Measurements from ENCODE around the gene ZNF514. TPM values are rescaled to one million over a fixed set of nuclear protein-coding genes. Genes with fewer than 3 reads are reported as not detected.
A peak's percentile ranks its signal among the peaks of the same experiment; 100 is the strongest.
"Not testable (repeated sequence)": the region's sequence is repeated elsewhere in the genome, so short reads cannot be mapped to it uniquely, and the experiment has no call there.

ZNF514 gene
- total RNA-seq, result 10 to 100 TPM; 10.3 to 25.6 (median 18.1) TPM

GRCh38 chr2:95159690-95160449, at the start of gene ZNF514:
Gene ZNF514, minus strand, starts transcription at chr2:95159848. Its CDS starts 6,595 bp downstream, at chr2:95153253.
- ATAC-seq (replicated peaks in 6 of 8), result peak; percentile 77 to 90 (median 84)
- WGBS, 10 experiments, result 20 to 53% (median 48%) methylated on average over 1 to 12 of the region's 64 CpGs; no CpG with 5 or more reads in 6 of the 10 experiments
- Histone ChIP-seq H3K4me3 (peak within 1 kb of the TSS; percentile 54 to 75 (median 60)), H3K27ac (peak within 1 kb of the TSS; percentile 56 to 71), H3K4me1 (replicated peaks in 1 of 2) (peaks cover 9 to 15% of the 10 kb centered on the region in 2 donors)
- in situ Hi-C loops (cut with MboI; ENCODE audit: low pct_unique_long_range_greater_than_20kb in 2 of 9, low sequenced_read_pairs in 9 of 9, unreplicated experiment in 9 of 9), result no loop called here

- ATAC-seq (replicated peaks in 6 of 8), result no peak
- no peak overlapping the region for H3K27ac ChIP-seq
- peak overlapping the region; percentile 56 to 85 (median 63) for H3K4me3 ChIP-seq
- in situ Hi-C loops (cut with MboI; ENCODE audit: low pct_unique_long_range_greater_than_20kb in 2 of 9, low sequenced_read_pairs in 9 of 9, unreplicated experiment in 9 of 9), result no loop called here
- WGBS, 10 experiments, result 20 to 80% (median 55%) methylated on average over 2 to 6 of the region's 6 CpGs; no CpG with 5 or more reads in 1 of the 10 experiments
- peaks cover 8 to 15% of the 10 kb centered on the region in 2 donors for H3K4me1 ChIP-seq (replicated peaks in 1 of 2)
Observed at GRCh38 chr2:95208106-95208505, 48.5 kb upstream of the ZNF514 start.

GRCh38 chr2:95207111-95207961, 47.7 kb upstream of the ZNF514 start, which contains the start of gene ZNF892:
Gene ZNF892, plus strand, starts transcription at chr2:95207521. Its CDS starts 295 bp downstream, at chr2:95207816.
- H3K4me3 ChIP-seq, result peak within 1 kb of the TSS; percentile 56 to 85 (median 63)
- peak within 1 kb of the TSS; percentile 70 to 74 for H3K27ac ChIP-seq
- ATAC-seq (replicated peaks in 6 of 8), result peak; percentile 91 to 99 (median 98)
- WGBS, 10 experiments, result 0 to 3% (median 1%) methylated on average over 8 to 33 of the region's 74 CpGs; no CpG with 5 or more reads in 5 of the 10 experiments
- H3K4me1 ChIP-seq (replicated peaks in 1 of 2), result peaks cover 8 to 15% of the 10 kb centered on the region in 2 donors
- in situ Hi-C loops (cut with MboI; ENCODE audit: low pct_unique_long_range_greater_than_20kb in 2 of 9, low sequenced_read_pairs in 9 of 9, unreplicated experiment in 9 of 9), result no loop called here

- WGBS, 10 experiments, result 0 to 76% (median 13%) methylated on average over 3 to 10 of the region's 10 CpGs
- in situ Hi-C loops (cut with MboI; ENCODE audit: low pct_unique_long_range_greater_than_20kb in 2 of 9, low sequenced_read_pairs in 9 of 9, unreplicated experiment in 9 of 9), result no loop called here
- Histone ChIP-seq H3K27ac (no peak overlapping the region), H3K4me1 (replicated peaks in 1 of 2) (peaks cover 8 to 15% of the 10 kb centered on the region in 2 donors), H3K4me3 (peak overlapping the region; percentile 56 to 85 (median 63))
- ATAC-seq (replicated peaks in 6 of 8), result no peak
Observed at GRCh38 chr2:95206096-95206495, 46.4 kb upstream of the ZNF514 start.

DNA sequence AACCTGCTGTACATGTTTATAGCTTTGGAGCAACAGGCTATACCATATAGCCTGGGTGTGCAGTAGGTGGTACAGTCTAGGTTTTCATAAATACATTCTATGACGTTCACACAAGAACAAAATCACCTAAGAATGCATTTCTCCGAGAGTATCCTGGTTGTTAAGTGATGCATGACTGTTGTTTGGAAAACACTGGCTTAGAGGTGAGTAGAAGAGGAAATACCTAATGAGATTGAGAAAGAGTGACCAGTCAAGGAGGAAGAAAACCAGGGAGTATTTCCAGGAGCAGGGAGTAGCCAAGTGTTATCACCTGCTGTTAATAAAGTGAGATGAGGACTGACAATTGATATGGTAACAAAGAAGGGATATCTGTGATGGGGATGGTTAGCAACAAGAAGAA, 44.7 kb upstream of the ZNF514 start:
- no peak overlapping the region for H3K27ac ChIP-seq
- peaks cover 8 to 15% of the 10 kb centered on the region in 2 donors for H3K4me1 ChIP-seq (replicated peaks in 1 of 2)
- ATAC-seq (replicated peaks in 6 of 8), result no peak
- 56 to 100% (median 80%) methylated on average over 1 to 2 of the region's 2 CpGs; no CpG with 5 or more reads in 3 of the 10 experiments for WGBS, 10 experiments
- in situ Hi-C loops (cut with MboI; ENCODE audit: low pct_unique_long_range_greater_than_20kb in 2 of 9, low sequenced_read_pairs in 9 of 9, unreplicated experiment in 9 of 9), result no loop called here
- H3K4me3 ChIP-seq, result no peak overlapping the region

DNA sequence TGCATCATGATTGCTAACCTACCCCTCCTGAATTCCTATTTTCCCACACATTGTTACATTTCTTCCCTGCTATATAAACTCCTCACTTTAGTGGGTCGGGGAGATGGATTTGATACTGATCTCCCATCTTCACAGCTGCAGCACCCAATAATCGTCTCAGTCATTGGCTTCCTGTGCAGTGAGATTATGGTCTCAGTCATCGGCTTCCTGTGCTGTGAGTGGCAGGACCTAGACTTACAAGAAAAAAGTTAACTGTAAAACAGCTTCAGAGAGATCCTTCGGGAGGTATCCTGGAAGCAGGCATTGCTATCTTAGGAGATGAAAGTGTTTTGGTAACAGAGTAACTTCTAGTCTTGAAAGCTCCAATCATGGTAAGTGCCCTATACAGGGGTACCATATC, 44.3 kb upstream of the ZNF514 start:
- no peak for ATAC-seq (replicated peaks in 6 of 8)
- in situ Hi-C loops (cut with MboI; ENCODE audit: low pct_unique_long_range_greater_than_20kb in 2 of 9, low sequenced_read_pairs in 9 of 9, unreplicated experiment in 9 of 9), result no loop called here

DNA sequence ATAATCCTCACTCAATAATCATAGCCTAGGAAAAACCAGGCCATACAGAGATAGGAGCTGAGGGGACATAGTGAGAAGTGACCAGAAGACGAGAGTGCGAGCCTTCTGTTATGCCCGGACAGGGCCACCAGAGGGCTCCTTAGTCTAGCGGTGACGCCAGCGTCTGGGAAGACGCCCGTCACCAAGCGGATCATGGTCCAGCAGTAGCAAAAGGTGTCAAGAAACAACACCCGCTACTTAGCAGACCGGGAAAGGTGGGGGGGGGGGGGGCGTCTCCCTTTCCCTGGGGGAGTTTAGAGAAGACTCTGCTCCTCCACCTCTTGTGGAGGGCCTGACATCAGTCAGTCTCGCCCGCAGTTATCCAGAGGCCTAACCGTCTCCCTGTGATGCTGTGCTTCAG, 33.3 kb upstream of the ZNF514 start:
- in situ Hi-C loops (cut with MboI; ENCODE audit: low pct_unique_long_range_greater_than_20kb in 2 of 9, low sequenced_read_pairs in 9 of 9, unreplicated experiment in 9 of 9), result loop anchor here in 1 of 9 experiments (25.0 kb wide), 1 partner anchor 119 kb away; no protein-coding TSS in a partner anchor
- ATAC-seq (replicated peaks in 6 of 8), result not testable (repeated sequence)

More for the DNA sequence above, 44.3 kb upstream of the ZNF514 start:
- WGBS, 10 experiments, result 0 to 100% (median 83%) methylated on average over 1 to 4 of the region's 4 CpGs; no CpG with 5 or more reads in 1 of the 10 experiments
- peaks cover 8 to 15% of the 10 kb centered on the region in 2 donors for H3K4me1 ChIP-seq (replicated peaks in 1 of 2)
- no peak overlapping the region for H3K4me3 ChIP-seq
- no peak overlapping the region for H3K27ac ChIP-seq

GRCh38 chr2:95185973-95186372, 26.3 kb upstream of the ZNF514 start:
- WGBS, 10 experiments, result 64 to 100% (median 84%) methylated on average over 1 to 2 of the region's 2 CpGs
- in situ Hi-C loops (cut with MboI; ENCODE audit: low pct_unique_long_range_greater_than_20kb in 2 of 9, low sequenced_read_pairs in 9 of 9, unreplicated experiment in 9 of 9), result loop anchor here in 1 of 9 experiments (25.0 kb wide), 1 partner anchor 126 kb away; no protein-coding TSS in a partner anchor
- Histone ChIP-seq H3K27ac (no peak overlapping the region), H3K4me3 (no peak overlapping the region), H3K4me1 (replicated peaks in 1 of 2) (no peaks in the 10 kb centered on the region)
- no peak for ATAC-seq (replicated peaks in 6 of 8)

More for the DNA sequence above, 33.3 kb upstream of the ZNF514 start:
- not testable (repeated sequence) for H3K4me1 ChIP-seq (replicated peaks in 1 of 2); H3K4me3 ChIP-seq; H3K27ac ChIP-seq
- no CpG with 5 or more reads among the region's 15 CpGs for WGBS, 10 experiments

DNA sequence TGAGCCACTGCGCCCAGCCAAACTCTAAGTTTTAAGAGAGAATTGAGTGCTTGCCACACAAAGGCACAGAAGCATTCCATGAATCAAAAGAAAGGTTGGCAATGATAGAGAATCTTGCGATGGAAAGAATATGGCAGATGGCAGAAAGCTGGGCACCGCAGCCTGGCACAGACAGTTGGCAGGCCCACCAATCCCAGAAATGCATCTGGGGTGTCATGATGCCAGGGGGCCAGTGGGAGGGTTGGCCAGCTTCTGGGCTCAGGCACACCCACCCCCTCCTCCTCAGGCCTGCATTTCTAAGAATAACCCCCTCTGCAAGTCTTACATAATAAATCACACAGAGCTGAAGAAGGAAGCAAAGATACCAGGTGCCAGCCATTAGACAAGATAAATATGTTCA, 25.5 kb upstream of the ZNF514 start:
- Histone ChIP-seq H3K27ac (no peak overlapping the region), H3K4me1 (replicated peaks in 1 of 2) (no peaks in the 10 kb centered on the region), H3K4me3 (no peak overlapping the region)
- no peak for ATAC-seq (replicated peaks in 6 of 8)
- in situ Hi-C loops (cut with MboI; ENCODE audit: low pct_unique_long_range_greater_than_20kb in 2 of 9, low sequenced_read_pairs in 9 of 9, unreplicated experiment in 9 of 9), result loop anchor here in 1 of 9 experiments (25.0 kb wide), 1 partner anchor 127 kb away; no protein-coding TSS in a partner anchor
- 83 to 100% (median 100%) methylated on average over 1 to 3 of the region's 3 CpGs; no CpG with 5 or more reads in 4 of the 10 experiments for WGBS, 10 experiments

DNA sequence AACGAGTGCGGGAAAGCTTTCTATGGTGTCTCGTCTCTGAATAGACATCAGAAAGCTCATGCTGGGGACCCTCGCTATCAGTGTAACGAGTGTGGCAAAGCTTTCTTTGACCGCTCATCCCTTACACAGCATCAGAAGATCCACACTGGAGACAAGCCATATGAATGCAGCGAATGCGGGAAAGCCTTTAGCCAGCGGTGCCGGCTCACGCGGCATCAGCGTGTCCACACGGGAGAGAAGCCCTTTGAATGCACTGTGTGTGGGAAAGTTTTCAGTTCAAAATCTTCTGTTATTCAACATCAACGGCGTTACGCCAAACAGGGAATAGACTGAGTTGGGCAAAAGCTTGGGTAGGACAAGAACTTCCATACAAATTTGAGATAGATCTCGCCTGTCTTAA, 22.1 kb upstream of the ZNF514 start:
- 95 to 100% (median 97%) methylated on average over 4 to 17 of the region's 18 CpGs; no CpG with 5 or more reads in 2 of the 10 experiments for WGBS, 10 experiments
- in situ Hi-C loops (cut with MboI; ENCODE audit: low pct_unique_long_range_greater_than_20kb in 2 of 9, low sequenced_read_pairs in 9 of 9, unreplicated experiment in 9 of 9), result loop anchor here in 1 of 9 experiments (25.0 kb wide), 1 partner anchor 131 kb away; no protein-coding TSS in a partner anchor
- ATAC-seq (replicated peaks in 6 of 8), result no peak

DNA sequence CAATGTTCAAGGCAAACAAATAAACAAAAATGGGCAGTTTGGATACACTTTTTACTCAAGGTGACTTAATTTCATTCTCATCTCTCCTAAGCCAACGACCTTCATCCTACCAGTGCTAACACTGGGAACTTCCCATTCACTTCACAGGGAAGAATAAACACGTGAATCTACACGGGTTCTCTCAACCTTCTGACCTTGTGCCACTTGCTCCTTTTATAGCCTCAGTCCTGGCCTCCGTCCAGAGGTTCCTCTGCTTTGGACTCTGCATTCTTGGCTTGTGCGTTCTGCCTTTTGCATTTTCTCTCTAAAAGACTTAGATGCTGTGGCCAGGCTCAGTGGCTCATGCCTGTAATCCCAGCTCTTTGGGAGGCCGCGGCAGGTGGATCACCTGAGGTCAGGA, 19.8 kb upstream of the ZNF514 start:
- WGBS, 10 experiments, result 67 to 100% (median 91%) methylated on average over 2 to 7 of the region's 7 CpGs
- in situ Hi-C loops (cut with MboI; ENCODE audit: low pct_unique_long_range_greater_than_20kb in 2 of 9, low sequenced_read_pairs in 9 of 9, unreplicated experiment in 9 of 9), result loop anchor here in 1 of 9 experiments (25.0 kb wide), 1 partner anchor 133 kb away; no protein-coding TSS in a partner anchor
- ATAC-seq (replicated peaks in 6 of 8), result no peak
- no peaks in the 10 kb centered on the region for H3K4me1 ChIP-seq (replicated peaks in 1 of 2)
- H3K4me3 ChIP-seq, result no peak overlapping the region
- no peak overlapping the region for H3K27ac ChIP-seq

More for the DNA sequence above, 22.1 kb upstream of the ZNF514 start:
- Histone ChIP-seq H3K4me1 (replicated peaks in 1 of 2) (no peaks in the 10 kb centered on the region), H3K4me3 (no peak overlapping the region), H3K27ac (no peak overlapping the region)

DNA sequence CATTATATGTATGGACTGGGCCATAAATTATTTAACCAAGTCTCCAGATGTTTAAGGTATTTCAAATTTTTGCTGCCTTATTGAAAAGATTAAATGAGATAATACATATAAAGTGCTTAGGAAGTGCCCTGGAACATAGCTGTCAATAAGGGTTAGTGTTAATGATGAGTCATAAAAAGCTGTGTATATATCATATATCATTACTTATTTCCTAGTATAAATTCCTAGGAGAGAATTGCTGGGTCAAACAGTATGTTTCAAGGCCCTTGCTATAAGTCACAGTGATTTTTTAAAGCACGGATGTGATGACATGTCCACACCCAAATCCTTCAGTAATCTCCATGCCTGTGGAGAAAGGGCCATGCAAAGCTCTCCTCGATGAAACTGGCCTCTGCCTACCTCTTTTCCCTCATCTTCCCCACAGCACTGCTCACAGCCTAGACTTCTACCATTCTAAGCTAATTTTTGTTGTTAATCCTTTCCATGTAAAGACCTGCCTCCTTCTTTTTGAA, 14.4 kb upstream of the ZNF514 start:
- WGBS, 10 experiments, result 81 to 92% (median 86%) methylated on average over 1 to 2 of the region's 2 CpGs; no CpG with 5 or more reads in 5 of the 10 experiments
- ATAC-seq (replicated peaks in 6 of 8), result peak in 3 of 8 experiments; percentile 48 to 66 (median 56)
- Histone ChIP-seq H3K27ac (no peak overlapping the region), H3K4me1 (replicated peaks in 1 of 2) (no peaks in the 10 kb centered on the region), H3K4me3 (no peak overlapping the region)
- in situ Hi-C loops (cut with MboI; ENCODE audit: low pct_unique_long_range_greater_than_20kb in 2 of 9, low sequenced_read_pairs in 9 of 9, unreplicated experiment in 9 of 9), result no loop called here
